ENCODE data around the gene APLN.

APLN gene

GRCh38 chrX:129661369-129661768 lies 6.6 kb upstream of the APLN start:
- no peak for DNase-seq (ENCODE audit: low read depth)

GRCh38 chrX:129659861-129660260 lies 5.1 kb upstream of the APLN start:
- DNase-seq (ENCODE audit: low read depth), result no peak

- no peak for DNase-seq (ENCODE audit: low read depth)
Measured at GRCh38 chrX:129659141-129659540, 4.4 kb upstream of the APLN start.

- DNase-seq (ENCODE audit: low read depth), result no peak
Measured at GRCh38 chrX:129658429-129658828, 3.7 kb upstream of the APLN start.

- DNase-seq (ENCODE audit: low read depth), result no peak
Measured at GRCh38 chrX:129655547-129656249, 942 bp upstream of the APLN start.

GRCh38 chrX:129653971-129654651 lies 645 bp downstream of the APLN start:
- DNase-seq (ENCODE audit: low read depth), result no peak

GRCh38 chrX:129653181-129653970 lies 1.4 kb downstream of the APLN start:
- no peak for DNase-seq (ENCODE audit: low read depth)

- DNase-seq (ENCODE audit: low read depth), result no peak
Measured at GRCh38 chrX:129652565-129653169, 2.1 kb downstream of the APLN start.

GRCh38 chrX:129651756-129652564 lies 2.8 kb downstream of the APLN start:
- DNase-seq (ENCODE audit: low read depth), result no peak

GRCh38 chrX:129650821-129651510 lies 3.8 kb downstream of the APLN start:
- no peak for DNase-seq (ENCODE audit: low read depth)

- DNase-seq (ENCODE audit: low read depth), result no peak
Measured at GRCh38 chrX:129650183-129650689, 4.5 kb downstream of the APLN start.

GRCh38 chrX:129649268-129650182 lies 5.2 kb downstream of the APLN start:
- no peak for DNase-seq (ENCODE audit: low read depth)

GRCh38 chrX:129648514-129649267 lies 6.1 kb downstream of the APLN start:
- DNase-seq (ENCODE audit: low read depth), result no peak

- no peak for DNase-seq (ENCODE audit: low read depth)
Measured at GRCh38 chrX:129647418-129648410, 7.0 kb downstream of the APLN start.

GRCh38 chrX:129646566-129647417 lies 8.0 kb downstream of the APLN start:
- no peak for DNase-seq (ENCODE audit: low read depth)

GRCh38 chrX:129642641-129643040 lies 12.1 kb downstream of the APLN start:
- no peak for DNase-seq (ENCODE audit: low read depth)

- DNase-seq (ENCODE audit: low read depth), result no peak
Measured at GRCh38 chrX:129641941-129642340, 12.8 kb downstream of the APLN start.

Measured in stimulated activated CD8-positive, alpha-beta memory T cell treated with anti-CD3 and anti-CD28 coated beads, Interleukin-15, amount 100 ng/mL, for 24 hours (primary cell).